H1 (cell line): ENCODE measurements around the gene RABEP1. TPM values are rescaled to one million over a fixed set of nuclear protein-coding genes. Genes with fewer than 3 reads are reported as not detected.

ENCODE experiments used
- TCF12 ChIP-seq: IDR thresholded peaks from 2 replicates; pipeline ENCODE4 v1.6.1; 2011; ENCODE audit warnings: low read depth, mild to moderate bottlenecking, low read length
- polyA plus RNA-seq, 7 experiments: library from polyadenylated mRNA; depleted of rRNA in 3 of 7; stranded (reverse) in 5 of 7; unstranded in 2 of 7; fragments of >200 nt in 5 of 7; fragments of 200-250 nt in 2 of 7; gene quantifications; 1 replicate in 5 of 7; 2 replicates in 1 of 7; 4 replicates in 1 of 7; pipeline versions ENCODE4 v1.2.1 to v1.2.3, GENCODE V29; 2011 to 2013; ENCODE audit warnings: missing spikeins in 2 of 7, mixed read lengths in 2 of 7
- total RNA-seq: library from RNA; stranded (reverse); fragmentation: NEBNext Ultra II Directional; extraction: Animal tissue kit (Norgen Biotek cat#: 25700); gene quantifications from 2 replicates; pipeline ENCODE4 v1.2.1, GENCODE V29; 2021
- TF ChIP-seq, protein P1 (sequence below): fragments of 300-600 bp; sonication (generic); IDR thresholded peaks from 2 replicates; pipeline ENCODE4 v1.7.1; 2012; ENCODE audit warnings: low read length, moderate library complexity, mild to moderate bottlenecking, inconsistent platforms; ENCODE audit not compliant: insufficient replicate concordance

The RABEP1 gene
- total and polyA plus RNA-seq, 2 of the 8 experiments (the other 6 are each of a cell fraction or from before 2014, with no cell fraction given): 8.5 to 52.3 TPM

DNA sequence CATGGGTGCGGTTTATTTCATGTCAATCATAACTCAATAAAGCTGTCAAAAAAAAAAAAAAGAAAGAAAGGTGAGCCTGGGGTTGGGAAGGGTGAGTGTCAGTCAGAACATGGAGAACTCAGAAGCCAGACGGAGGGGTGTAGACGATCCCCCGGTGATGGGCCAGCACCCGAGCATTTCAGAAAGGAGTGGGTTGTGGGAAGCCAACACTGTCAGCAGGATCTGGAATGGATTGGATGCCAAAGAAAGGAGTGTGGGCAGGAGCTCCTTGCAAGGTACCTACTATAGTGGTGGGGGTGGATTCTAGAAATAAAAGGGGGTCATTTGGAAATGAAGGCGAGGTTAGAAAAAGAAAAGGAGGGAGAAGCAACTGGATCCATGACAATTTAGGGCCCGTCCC, 27.7 kb upstream of the RABEP1 start (continued):
- TF ChIP-seq, protein P1, sequence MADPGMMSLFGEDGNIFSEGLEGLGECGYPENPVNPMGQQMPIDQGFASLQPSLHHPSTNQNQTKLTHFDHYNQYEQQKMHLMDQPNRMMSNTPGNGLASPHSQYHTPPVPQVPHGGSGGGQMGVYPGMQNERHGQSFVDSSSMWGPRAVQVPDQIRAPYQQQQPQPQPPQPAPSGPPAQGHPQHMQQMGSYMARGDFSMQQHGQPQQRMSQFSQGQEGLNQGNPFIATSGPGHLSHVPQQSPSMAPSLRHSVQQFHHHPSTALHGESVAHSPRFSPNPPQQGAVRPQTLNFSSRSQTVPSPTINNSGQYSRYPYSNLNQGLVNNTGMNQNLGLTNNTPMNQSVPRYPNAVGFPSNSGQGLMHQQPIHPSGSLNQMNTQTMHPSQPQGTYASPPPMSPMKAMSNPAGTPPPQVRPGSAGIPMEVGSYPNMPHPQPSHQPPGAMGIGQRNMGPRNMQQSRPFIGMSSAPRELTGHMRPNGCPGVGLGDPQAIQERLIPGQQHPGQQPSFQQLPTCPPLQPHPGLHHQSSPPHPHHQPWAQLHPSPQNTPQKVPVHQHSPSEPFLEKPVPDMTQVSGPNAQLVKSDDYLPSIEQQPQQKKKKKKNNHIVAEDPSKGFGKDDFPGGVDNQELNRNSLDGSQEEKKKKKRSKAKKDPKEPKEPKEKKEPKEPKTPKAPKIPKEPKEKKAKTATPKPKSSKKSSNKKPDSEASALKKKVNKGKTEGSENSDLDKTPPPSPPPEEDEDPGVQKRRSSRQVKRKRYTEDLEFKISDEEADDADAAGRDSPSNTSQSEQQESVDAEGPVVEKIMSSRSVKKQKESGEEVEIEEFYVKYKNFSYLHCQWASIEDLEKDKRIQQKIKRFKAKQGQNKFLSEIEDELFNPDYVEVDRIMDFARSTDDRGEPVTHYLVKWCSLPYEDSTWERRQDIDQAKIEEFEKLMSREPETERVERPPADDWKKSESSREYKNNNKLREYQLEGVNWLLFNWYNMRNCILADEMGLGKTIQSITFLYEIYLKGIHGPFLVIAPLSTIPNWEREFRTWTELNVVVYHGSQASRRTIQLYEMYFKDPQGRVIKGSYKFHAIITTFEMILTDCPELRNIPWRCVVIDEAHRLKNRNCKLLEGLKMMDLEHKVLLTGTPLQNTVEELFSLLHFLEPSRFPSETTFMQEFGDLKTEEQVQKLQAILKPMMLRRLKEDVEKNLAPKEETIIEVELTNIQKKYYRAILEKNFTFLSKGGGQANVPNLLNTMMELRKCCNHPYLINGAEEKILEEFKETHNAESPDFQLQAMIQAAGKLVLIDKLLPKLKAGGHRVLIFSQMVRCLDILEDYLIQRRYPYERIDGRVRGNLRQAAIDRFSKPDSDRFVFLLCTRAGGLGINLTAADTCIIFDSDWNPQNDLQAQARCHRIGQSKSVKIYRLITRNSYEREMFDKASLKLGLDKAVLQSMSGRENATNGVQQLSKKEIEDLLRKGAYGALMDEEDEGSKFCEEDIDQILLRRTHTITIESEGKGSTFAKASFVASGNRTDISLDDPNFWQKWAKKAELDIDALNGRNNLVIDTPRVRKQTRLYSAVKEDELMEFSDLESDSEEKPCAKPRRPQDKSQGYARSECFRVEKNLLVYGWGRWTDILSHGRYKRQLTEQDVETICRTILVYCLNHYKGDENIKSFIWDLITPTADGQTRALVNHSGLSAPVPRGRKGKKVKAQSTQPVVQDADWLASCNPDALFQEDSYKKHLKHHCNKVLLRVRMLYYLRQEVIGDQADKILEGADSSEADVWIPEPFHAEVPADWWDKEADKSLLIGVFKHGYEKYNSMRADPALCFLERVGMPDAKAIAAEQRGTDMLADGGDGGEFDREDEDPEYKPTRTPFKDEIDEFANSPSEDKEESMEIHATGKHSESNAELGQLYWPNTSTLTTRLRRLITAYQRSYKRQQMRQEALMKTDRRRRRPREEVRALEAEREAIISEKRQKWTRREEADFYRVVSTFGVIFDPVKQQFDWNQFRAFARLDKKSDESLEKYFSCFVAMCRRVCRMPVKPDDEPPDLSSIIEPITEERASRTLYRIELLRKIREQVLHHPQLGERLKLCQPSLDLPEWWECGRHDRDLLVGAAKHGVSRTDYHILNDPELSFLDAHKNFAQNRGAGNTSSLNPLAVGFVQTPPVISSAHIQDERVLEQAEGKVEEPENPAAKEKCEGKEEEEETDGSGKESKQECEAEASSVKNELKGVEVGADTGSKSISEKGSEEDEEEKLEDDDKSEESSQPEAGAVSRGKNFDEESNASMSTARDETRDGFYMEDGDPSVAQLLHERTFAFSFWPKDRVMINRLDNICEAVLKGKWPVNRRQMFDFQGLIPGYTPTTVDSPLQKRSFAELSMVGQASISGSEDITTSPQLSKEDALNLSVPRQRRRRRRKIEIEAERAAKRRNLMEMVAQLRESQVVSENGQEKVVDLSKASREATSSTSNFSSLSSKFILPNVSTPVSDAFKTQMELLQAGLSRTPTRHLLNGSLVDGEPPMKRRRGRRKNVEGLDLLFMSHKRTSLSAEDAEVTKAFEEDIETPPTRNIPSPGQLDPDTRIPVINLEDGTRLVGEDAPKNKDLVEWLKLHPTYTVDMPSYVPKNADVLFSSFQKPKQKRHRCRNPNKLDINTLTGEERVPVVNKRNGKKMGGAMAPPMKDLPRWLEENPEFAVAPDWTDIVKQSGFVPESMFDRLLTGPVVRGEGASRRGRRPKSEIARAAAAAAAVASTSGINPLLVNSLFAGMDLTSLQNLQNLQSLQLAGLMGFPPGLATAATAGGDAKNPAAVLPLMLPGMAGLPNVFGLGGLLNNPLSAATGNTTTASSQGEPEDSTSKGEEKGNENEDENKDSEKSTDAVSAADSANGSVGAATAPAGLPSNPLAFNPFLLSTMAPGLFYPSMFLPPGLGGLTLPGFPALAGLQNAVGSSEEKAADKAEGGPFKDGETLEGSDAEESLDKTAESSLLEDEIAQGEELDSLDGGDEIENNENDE: no peak
- no peak for TF ChIP-seq TCF12
